ENCODE data around the gene SCN9A. TPM values are rescaled to one million over a fixed set of nuclear protein-coding genes. Genes with fewer than 3 reads are reported as not detected.
"Not testable (repeated sequence)": the region's sequence is repeated elsewhere in the genome, so short reads cannot be mapped to it uniquely, and the experiment has no call there.

The SCN9A gene
- total RNA-seq, 2 donors from 2014 or later: 13.4 to 14.4 TPM

- no peak for ATAC-seq
- no peak for DNase-seq
- intact Hi-C loops (cut with DNase I, micrococcal nuclease): no loop called here
Observed at GRCh38 chr2:166223298-166223697, 152.4 kb downstream of the SCN9A start.

- DNase-seq: no peak
Observed at GRCh38 chr2:166211079-166211478, 164.7 kb downstream of the SCN9A start.

GRCh38 chr2:166209944-166210343 lies 165.8 kb downstream of the SCN9A start:
- ATAC-seq; DNase-seq; intact Hi-C loops (cut with DNase I, micrococcal nuclease): not testable (repeated sequence)

More at GRCh38 chr2:166211079-166211478, 164.7 kb downstream of the SCN9A start:
- intact Hi-C loops (cut with DNase I, micrococcal nuclease): no loop called here
- no peak for ATAC-seq

- ATAC-seq; intact Hi-C loops (cut with DNase I, micrococcal nuclease); DNase-seq: not testable (repeated sequence)
Observed at GRCh38 chr2:166209367-166209766, 166.4 kb downstream of the SCN9A start.

- intact Hi-C loops (cut with DNase I, micrococcal nuclease); ATAC-seq; DNase-seq: not testable (repeated sequence)
Observed at GRCh38 chr2:166206153-166206552, 169.6 kb downstream of the SCN9A start.

GRCh38 chr2:166202778-166203177 lies 173.0 kb downstream of the SCN9A start:
- no peak for ATAC-seq

GRCh38 chr2:166197446-166197845 lies 178.3 kb downstream of the SCN9A start:
- intact Hi-C loops (cut with DNase I, micrococcal nuclease): no loop called here
- ATAC-seq (no peak), DNase-seq (no peak)

More at GRCh38 chr2:166202778-166203177, 173.0 kb downstream of the SCN9A start:
- no peak for DNase-seq
- intact Hi-C loops (cut with DNase I, micrococcal nuclease): no loop called here

GRCh38 chr2:166193407-166193806 lies 182.3 kb downstream of the SCN9A start:
- ATAC-seq: no peak
- DNase-seq: no peak
- intact Hi-C loops (cut with DNase I, micrococcal nuclease): no loop called here

GRCh38 chr2:166188084-166188483 lies 187.7 kb downstream of the SCN9A start:
- DNase-seq (no peak), ATAC-seq (no peak)
- intact Hi-C loops (cut with DNase I, micrococcal nuclease): loop anchor here in 1 of 2 donors (10.0 kb wide), 1 partner anchor 217 kb away; no protein-coding TSS in a partner anchor

- ATAC-seq: no peak
- DNase-seq: no peak
- intact Hi-C loops (cut with DNase I, micrococcal nuclease): loop anchor here in 1 of 2 donors (10.0 kb wide), 1 partner anchor 220 kb away; no protein-coding TSS in a partner anchor
Observed at GRCh38 chr2:166184789-166185188, 191.0 kb downstream of the SCN9A start.

GRCh38 chr2:166181813-166182154 lies 194.0 kb downstream of the SCN9A start:
- DNase-seq: no peak
- intact Hi-C loops (cut with DNase I, micrococcal nuclease): loop anchor here in 1 of 2 donors (10.0 kb wide), 1 partner anchor 223 kb away; no protein-coding TSS in a partner anchor
- no peak for ATAC-seq

GRCh38 chr2:166180951-166181812 lies 194.6 kb downstream of the SCN9A start:
- ATAC-seq (peak; percentile 73), DNase-seq (peak in 1 of 2 donors; percentile 52)
- intact Hi-C loops (cut with DNase I, micrococcal nuclease): loop anchor here in 1 of 2 donors (10.0 kb wide), 1 partner anchor 224 kb away; no protein-coding TSS in a partner anchor

GRCh38 chr2:166179201-166179600 lies 196.5 kb downstream of the SCN9A start:
- intact Hi-C loops (cut with DNase I, micrococcal nuclease): no loop called here
- ATAC-seq: no peak

GRCh38 chr2:166173263-166173662 lies 202.5 kb downstream of the SCN9A start:
- no peak for ATAC-seq
- intact Hi-C loops (cut with DNase I, micrococcal nuclease): no loop called here
- no peak for DNase-seq

More at GRCh38 chr2:166179201-166179600, 196.5 kb downstream of the SCN9A start:
- no peak for DNase-seq

GRCh38 chr2:166171216-166171615 lies 204.5 kb downstream of the SCN9A start:
- intact Hi-C loops (cut with DNase I, micrococcal nuclease): no loop called here
- ATAC-seq: no peak

GRCh38 chr2:166170356-166170755 lies 205.4 kb downstream of the SCN9A start:
- DNase-seq (no peak), ATAC-seq (no peak)
- intact Hi-C loops (cut with DNase I, micrococcal nuclease): no loop called here

More at GRCh38 chr2:166171216-166171615, 204.5 kb downstream of the SCN9A start:
- DNase-seq: no peak

- no peak for ATAC-seq
- intact Hi-C loops (cut with DNase I, micrococcal nuclease): no loop called here
- no peak for DNase-seq
Observed at GRCh38 chr2:166167449-166167848, 208.3 kb downstream of the SCN9A start.

GRCh38 chr2:166163775-166164174 lies 212.0 kb downstream of the SCN9A start:
- no peak for DNase-seq
- intact Hi-C loops (cut with DNase I, micrococcal nuclease): no loop called here
- ATAC-seq: no peak

GRCh38 chr2:166158546-166158945 lies 217.2 kb downstream of the SCN9A start:
- intact Hi-C loops (cut with DNase I, micrococcal nuclease): no loop called here
- ATAC-seq (no peak), DNase-seq (no peak)

- no peak for ATAC-seq
- no peak for DNase-seq
- intact Hi-C loops (cut with DNase I, micrococcal nuclease): no loop called here
Observed at GRCh38 chr2:166157578-166157977, 218.2 kb downstream of the SCN9A start.
